Transverse colon (tissue), 4 donors: ENCODE results near the gene CADPS. TPM values are rescaled to one million over a fixed set of nuclear protein-coding genes. Genes with fewer than 3 reads are reported as not detected.

ENCODE experiments used
- DNase-seq: peaks from one replicate; pipeline ENCODE4 v3.0.0-alpha.2; 2019
- H3K27ac ChIP-seq, 4 donors: fragments of 200-600 bp; sonication (generic); 2 replicates each; pipeline ENCODE4 v1.5.1; 2016 to 2018; ENCODE audit warnings: inconsistent platforms in 4 of 4
- H3K27me3 ChIP-seq: fragments of 200-600 bp; sonication (generic); 2 replicates; pipeline ENCODE4 v1.5.1; 2017; ENCODE audit warnings: inconsistent platforms
- H3K36me3 ChIP-seq, 4 donors: fragments of 200-600 bp; sonication (generic); 2 replicates each; pipeline ENCODE4 v1.5.1; 2017 to 2019; ENCODE audit warnings: inconsistent platforms in 4 of 4
- H3K4me1 ChIP-seq, 4 donors: fragments of 200-600 bp; sonication (generic); 2 replicates each; pipeline ENCODE4 v1.5.1; 2017 to 2020; ENCODE audit warnings: inconsistent platforms in 4 of 4
- H3K4me3 ChIP-seq, 4 donors: fragments of 200-600 bp; sonication (generic); 1 replicate in 1 of 4; 2 replicates in 3 of 4; pipeline versions ENCODE4 v1.5.1 to v1.6.1; 2017 to 2019; ENCODE audit warnings: inconsistent platforms in 4 of 4
- H3K9me3 ChIP-seq, 2 donors: fragments of 200-600 bp; sonication (generic); 2 replicates each; pipeline ENCODE4 v1.5.1; 2017 to 2019; ENCODE audit warnings: inconsistent platforms in 2 of 2
- CTCF ChIP-seq, 5 experiments: fragments of 200-600 bp in 3 of 5; fragments of 450-650 bp in 2 of 5; sonication (generic) in 3 of 5; IDR thresholded peaks; 1 replicate in 2 of 5; 2 replicates in 3 of 5; pipeline ENCODE4 v1.5.1; 2016 to 2017; ENCODE audit warnings: antibody characterized with exemption in 5 of 5, inconsistent platforms in 3 of 5, mild to moderate bottlenecking in 2 of 5, moderate library complexity in 1 of 5
- EP300 ChIP-seq: sonication (generic); formaldehyde crosslinking; IDR thresholded peaks from one replicate; pipeline ENCODE4 v1.6.1; 2017; ENCODE audit warnings: antibody characterized with exemption, low read depth
- POLR2A ChIP-seq: fragments of 450-650 bp; IDR thresholded peaks from one replicate; pipeline ENCODE4 v1.6.1; 2016; ENCODE audit warnings: antibody characterized with exemption, mild to moderate bottlenecking, moderate library complexity
- POLR2AphosphoS5 ChIP-seq, 3 donors: sonication (generic); formaldehyde crosslinking; IDR thresholded peaks; one replicate each; pipeline ENCODE4 v1.6.1; 2016; ENCODE audit warnings: antibody characterized with exemption in 3 of 3
- WGBS, 2 donors: methylation state at CpG; one replicate each; pipeline ENCODE4 v1.1.5; 2018; ENCODE audit warnings: low coverage in 1 of 2; 5-methylcytosine and 5-hydroxymethylcytosine counted together
- in situ Hi-C, 4 donors: fragments of 200-750 bp; cut with MboI; loops; one replicate each; pipeline versions ENCODE4 v1.15.0 to v1.15.1; 2017; ENCODE audit warnings: low sequenced_read_pairs in 3 of 4, low pct_ligation_motif_present in 1 of 4, low pct_unique_long_range_greater_than_20kb in 1 of 4
- intact Hi-C: fragments of 100-400 bp; cut with DNase I; formaldehyde crosslinking; loops from one replicate; pipeline ENCODE4 v1.15.1; 2023; ENCODE audit warnings: low total_unique reads
- small RNA-seq, 4 donors: library from RNA; depleted of rRNA; stranded (forward); fragments of <200 nt; gene quantifications; one replicate each; pipeline ENCODE3, GENCODE V24; 2016
- total RNA-seq, 4 donors: library from RNA; depleted of rRNA; stranded (reverse); fragments of >200 nt; gene quantifications; one replicate each; pipeline ENCODE4 v1.1.0, GENCODE V29; 2016

Gene CADPS
- total RNA-seq, 4 donors from 2014 or later: 1.9 to 22.7 (median 8.9) TPM

GRCh38 chr3:62355703-62356102 is 519.5 kb downstream of the CADPS start:
- in situ Hi-C loops (no loop called here), intact Hi-C loops (no loop called here)
- Histone ChIP-seq H3K36me3 (no peaks in the 10 kb centered on the region), H3K4me3 (no peak overlapping the region), H3K27me3 (peaks cover 25% of the 10 kb centered on the region), H3K4me1 (no peaks in the 10 kb centered on the region), H3K27ac (no peak overlapping the region), H3K9me3 (no peaks in the 10 kb centered on the region)
- TF ChIP-seq EP300 (no peak), POLR2A (no peak), POLR2AphosphoS5 (IDR thresholded peaks at IDR 0.05) (no peak), CTCF (IDR thresholded peaks at IDR 0.05) (no peak)
- WGBS, 2 donors: 65 to 66% methylated on average over 3 of the region's 3 CpGs
- no peak for DNase-seq

Small RNAs within 50 kb of the gene (small RNA-seq; reads per million reads assigned to genes)
- gene RN7SL863P (0 reads per million in 4 donors), gene RNU6-139P (0 reads per million in 4 donors)
